Breast epithelium (tissue), 4 donors: ENCODE measurements around the gene VDAC2. TPM values are rescaled to one million over a fixed set of nuclear protein-coding genes. Genes with fewer than 3 reads are reported as not detected.
A peak's percentile ranks its signal among the peaks of the same experiment; 100 is the strongest.

ENCODE experiments used
- DNase-seq, 2 donors: peaks; one replicate each; pipeline ENCODE4 v3.0.0-alpha.2; 2019; ENCODE audit warnings: low spot score in 2 of 2
- H3K27ac ChIP-seq, 2 donors: fragments of 200-600 bp; sonication (generic) in 1 of 2; one replicate each; pipeline ENCODE4 v1.5.1; 2016 to 2019; ENCODE audit warnings: mild to moderate bottlenecking in 1 of 2
- H3K27me3 ChIP-seq, 2 donors: fragments of 200-600 bp; sonication (generic) in 1 of 2; one replicate each; pipeline versions ENCODE4 v1.5.1 to v1.6.0; 2017 to 2019; ENCODE audit warnings: control low read depth in 1 of 2, mild to moderate bottlenecking in 1 of 2
- H3K36me3 ChIP-seq: fragments of 200-600 bp; one replicate; pipeline ENCODE4 v1.5.1; 2019
- H3K4me1 ChIP-seq, 2 donors: fragments of 200-600 bp; sonication (generic); one replicate each; pipeline ENCODE4 v1.5.1; 2016 to 2019; ENCODE audit warnings: control low read depth in 1 of 2
- H3K4me3 ChIP-seq, 3 donors: fragments of 200-600 bp; sonication (generic); 1 replicate in 2 of 3; 2 replicates in 1 of 3; pipeline ENCODE4 v1.5.1; 2016 to 2019; ENCODE audit warnings: mild to moderate bottlenecking in 3 of 3, moderate library complexity in 2 of 3
- H3K9me3 ChIP-seq, 2 donors: fragments of 200-600 bp; sonication (generic) in 1 of 2; one replicate each; pipeline ENCODE4 v1.5.1; 2016 to 2019; ENCODE audit warnings: control low read depth in 1 of 2
- CTCF ChIP-seq, 3 donors: fragments of 450-650 bp; IDR thresholded peaks; one replicate each; pipeline ENCODE4 v1.5.1; 2016 to 2017; ENCODE audit warnings: antibody characterized with exemption in 3 of 3, mild to moderate bottlenecking in 3 of 3, moderate library complexity in 3 of 3
- POLR2A ChIP-seq: fragments of 450-650 bp; IDR thresholded peaks from one replicate; pipeline ENCODE4 v1.6.1; 2016; ENCODE audit warnings: antibody characterized with exemption, mild to moderate bottlenecking, moderate library complexity
- POLR2AphosphoS5 ChIP-seq, 3 donors: sonication (generic); formaldehyde crosslinking; IDR thresholded peaks; one replicate each; pipeline ENCODE4 v1.6.1; 2017; ENCODE audit warnings: antibody characterized with exemption in 3 of 3
- intact Hi-C: fragments of 100-400 bp; cut with DNase I; formaldehyde crosslinking; loops from one replicate; pipeline ENCODE4 v1.15.1; 2023; ENCODE audit warnings: low total_unique reads
- total RNA-seq, 3 donors: library from RNA; depleted of rRNA; stranded (reverse); fragments of >200 nt; gene quantifications; one replicate each; pipeline ENCODE4 v1.1.0, GENCODE V29; 2016

VDAC2 gene
- total RNA-seq, 3 donors from 2014 or later, result 86.2 to 127 (median 91.6) TPM

DNA sequence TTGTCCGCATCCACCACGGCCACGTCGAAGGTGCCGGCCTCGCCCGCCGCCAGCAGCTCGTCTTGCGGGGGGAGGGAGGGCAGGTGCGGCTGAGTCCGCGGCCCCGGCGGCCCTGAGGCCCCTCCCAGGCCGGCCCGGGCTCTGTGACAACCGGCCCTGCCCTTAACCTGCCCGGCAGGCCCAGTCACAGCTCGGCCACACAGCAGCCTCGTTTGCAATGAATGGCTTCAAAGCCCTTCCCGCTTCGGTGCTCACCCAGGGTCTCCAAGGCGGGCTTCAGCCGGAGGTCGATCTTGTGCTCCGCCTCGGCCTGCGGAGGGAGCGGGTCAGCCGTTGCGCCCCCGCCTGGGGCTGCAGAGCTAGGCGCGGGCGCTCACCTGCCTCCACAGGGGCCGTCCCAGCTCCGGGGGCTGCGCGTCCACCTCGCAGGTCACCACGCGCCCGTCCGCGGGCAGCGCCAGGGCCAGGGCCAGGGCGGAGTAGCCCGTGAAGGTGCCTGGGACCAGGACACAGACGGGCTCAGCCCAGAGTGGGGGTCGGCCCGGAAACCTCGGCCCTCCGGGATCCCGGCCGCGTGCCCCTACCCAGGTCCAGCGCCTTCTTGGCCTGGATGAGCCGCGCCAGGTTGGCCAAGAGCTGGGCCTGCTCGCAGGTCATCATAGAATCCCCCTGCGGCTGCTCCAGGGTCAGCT, 24.2 kb downstream of the VDAC2 start:
- no peaks in the 10 kb centered on the region for H3K27me3 ChIP-seq
- H3K9me3 ChIP-seq, result no peaks in the 10 kb centered on the region
- no peak for DNase-seq
- H3K4me1 ChIP-seq, result peaks cover 8 to 9% of the 10 kb centered on the region in 2 donors
- peak overlapping the region; percentile 84 to 87 for H3K27ac ChIP-seq
- H3K4me3 ChIP-seq, result peak overlapping the region; percentile 69 to 84 (median 73)
- TF ChIP-seq POLR2AphosphoS5 (IDR thresholded peaks at IDR 0.05) (no peak), POLR2A (no peak), CTCF (IDR thresholded peaks at IDR 0.05) (no peak)
- intact Hi-C loops, result loop anchor here (10.0 kb wide), 1 partner anchor 130 kb away; a partner anchor contains a TSS
- H3K36me3 ChIP-seq, result no peaks in the 10 kb centered on the region

DNA sequence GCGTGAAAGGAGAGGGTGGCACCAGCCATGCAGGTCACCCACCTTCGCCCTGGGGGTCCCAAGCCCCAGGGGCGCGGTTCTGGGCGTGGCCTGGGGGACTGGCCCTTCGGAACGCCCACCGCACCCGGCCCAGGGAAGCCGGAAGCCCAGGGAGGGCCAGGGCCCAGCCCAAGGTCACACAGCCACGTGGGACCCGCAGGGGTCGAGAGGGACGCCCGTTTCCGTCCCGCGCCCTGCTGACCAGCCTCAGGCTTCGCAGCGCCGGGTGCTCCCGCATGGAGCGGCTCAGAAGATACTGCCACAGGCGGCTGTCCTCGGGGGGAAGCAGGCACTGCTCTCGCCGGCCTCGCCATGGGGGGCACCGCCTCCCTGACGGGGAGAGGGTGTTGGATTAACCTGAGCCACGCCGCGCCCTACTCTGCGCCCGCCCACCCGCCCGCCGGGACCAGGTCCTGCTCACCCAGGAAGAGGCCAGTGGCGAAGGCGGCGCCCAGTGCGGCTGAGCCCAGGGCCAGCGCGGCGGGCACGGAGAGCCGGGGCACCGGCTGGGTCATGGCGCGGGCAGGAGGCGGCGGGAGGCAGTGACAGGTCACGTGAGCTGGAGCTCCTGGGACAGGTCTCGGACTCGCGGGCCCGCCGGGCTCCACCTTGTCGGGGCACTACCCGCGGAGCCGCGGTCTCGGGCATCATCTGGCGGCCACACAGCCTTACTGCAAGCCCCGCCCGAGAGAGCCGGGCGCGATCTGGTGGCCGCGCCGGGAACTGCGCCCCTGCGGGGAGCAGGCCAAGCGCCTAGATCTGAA, 25.0 kb downstream of the VDAC2 start, which contains the start of gene COMTD1:
TSS of gene COMTD1 (minus strand) at position 583 of the 803 bp plus-strand sequence. CDS start at position 554, 29 bp downstream.
- Histone ChIP-seq H3K4me1 (peaks cover 8 to 9% of the 10 kb centered on the region in 2 donors), H3K27me3 (no peaks in the 10 kb centered on the region), H3K4me3 (peak within 1 kb of the TSS; percentile 69 to 84 (median 73)), H3K9me3 (no peaks in the 10 kb centered on the region), H3K36me3 (no peaks in the 10 kb centered on the region), H3K27ac (peak within 1 kb of the TSS; percentile 84 to 87)
- intact Hi-C loops, result loop anchor here (10.0 kb wide), 1 partner anchor 131 kb away; a partner anchor contains a TSS
- peak; percentile 94 to 95 for DNase-seq
- peak; percentile 100 for TF ChIP-seq CTCF (IDR thresholded peaks at IDR 0.05)
- peak in 2 of 3 donors; percentile 8 to 38 for TF ChIP-seq POLR2AphosphoS5 (IDR thresholded peaks at IDR 0.05)
- TF ChIP-seq POLR2A, result no peak

- no peaks in the 10 kb centered on the region for H3K36me3 ChIP-seq
- peak overlapping the region; percentile 69 to 84 (median 73) for H3K4me3 ChIP-seq
- H3K4me1 ChIP-seq, result peaks cover 8 to 9% of the 10 kb centered on the region in 2 donors
- intact Hi-C loops, result loop anchor here (10.0 kb wide), 1 partner anchor 132 kb away; a partner anchor contains a TSS
- H3K27ac ChIP-seq, result peak overlapping the region; percentile 84 to 87
- H3K9me3 ChIP-seq, result no peaks in the 10 kb centered on the region
- H3K27me3 ChIP-seq, result no peaks in the 10 kb centered on the region
- no peak for DNase-seq
- TF ChIP-seq POLR2AphosphoS5 (IDR thresholded peaks at IDR 0.05), result no peak
- no peak for TF ChIP-seq CTCF (IDR thresholded peaks at IDR 0.05)
- no peak for TF ChIP-seq POLR2A
Observed at GRCh38 chr10:75236178-75236825, 25.7 kb downstream of the VDAC2 start.

DNA sequence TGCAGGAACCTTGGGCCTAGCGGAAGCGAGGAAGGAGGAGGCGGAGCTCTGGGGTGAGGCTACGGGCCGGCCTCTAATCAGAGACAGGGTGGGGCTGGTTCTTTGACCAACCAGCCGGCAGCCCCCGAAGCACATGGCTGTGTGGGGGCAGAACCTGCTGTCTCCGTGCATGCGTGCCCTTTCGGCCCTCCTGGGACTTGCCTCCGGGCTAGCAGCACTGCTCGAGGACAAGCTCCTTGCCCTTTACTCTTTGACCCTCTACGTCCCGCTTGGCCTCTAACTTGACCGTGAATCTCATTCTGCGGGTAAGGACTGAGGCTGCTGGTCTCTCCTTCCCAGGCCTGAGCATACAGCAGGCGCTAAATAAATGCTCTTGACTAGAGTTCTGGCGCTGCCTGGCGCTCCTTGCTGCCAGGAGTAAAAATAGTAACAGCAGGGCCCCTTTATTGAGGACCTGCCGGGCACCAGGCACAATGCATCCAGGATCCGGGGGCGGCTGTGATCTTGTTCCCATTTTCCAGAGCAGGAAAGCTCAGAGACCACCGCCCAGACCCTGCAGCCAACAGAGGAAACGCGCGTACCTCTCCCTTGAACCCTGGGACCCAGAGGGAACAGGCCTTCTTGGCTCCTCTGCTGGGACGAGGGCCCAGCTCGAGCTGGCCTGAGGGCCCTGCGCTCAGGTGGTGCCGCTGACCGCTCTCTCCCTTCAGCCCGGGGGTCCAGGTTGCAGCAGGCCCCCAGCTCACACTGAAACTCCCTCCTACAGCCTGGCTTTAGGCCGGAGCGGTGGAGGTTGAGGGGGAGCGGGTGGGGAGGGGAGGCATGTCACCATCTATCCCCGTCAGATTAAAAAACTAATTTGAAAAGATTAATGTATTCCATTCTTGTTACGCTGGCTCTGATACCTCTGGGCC, 27.8 kb downstream of the VDAC2 start:
- TF ChIP-seq CTCF (IDR thresholded peaks at IDR 0.05) (no peak), POLR2AphosphoS5 (IDR thresholded peaks at IDR 0.05) (no peak), POLR2A (no peak)
- H3K36me3 ChIP-seq, result no peaks in the 10 kb centered on the region
- DNase-seq, result no peak
- intact Hi-C loops, result loop anchor here (10.0 kb wide), 1 partner anchor 134 kb away; a partner anchor contains a TSS
- H3K4me1 ChIP-seq, result peaks cover 3 to 9% of the 10 kb centered on the region in 2 donors
- no peaks in the 10 kb centered on the region for H3K27me3 ChIP-seq
- H3K4me3 ChIP-seq, result no peak overlapping the region
- H3K27ac ChIP-seq, result no peak overlapping the region
- no peaks in the 10 kb centered on the region for H3K9me3 ChIP-seq
